Measurements from ENCODE around the gene KIF13A. TPM values are rescaled to one million over a fixed set of nuclear protein-coding genes. Genes with fewer than 3 reads are reported as not detected.

Gene KIF13A
- total and polyA plus RNA-seq, 2 donors (not counting 3 experiments of a cell fraction or from before 2014, with no cell fraction given): 24.9 to 65.8 TPM

GRCh38 chr6:17931227-17931626 is 56.2 kb downstream of the KIF13A start:
- CTCF ChIA-PET: interaction anchor here (1.3 kb wide), 2 partner anchors 34 to 56 kb away, joined by 3 to 4 read pairs; partner anchors contain the start of gene KIF13A

More at GRCh38 chr6:17931227-17931626, 56.2 kb downstream of the KIF13A start:
- no peaks in the 10 kb centered on the region for H3K36me3 ChIP-seq (ENCODE audit: control insufficient read depth in 2 of 2, extremely low read depth in 1 of 2, insufficient read depth in 2 of 2, low read length in 2 of 2)
- H3K9me3 ChIP-seq (replicated peaks; ENCODE audit: control insufficient read depth, insufficient read depth, low read length): no peaks in the 10 kb centered on the region
- H4K20me1 ChIP-seq (replicated peaks; ENCODE audit: control insufficient read depth, extremely low read depth, insufficient read depth, low read length): no peaks in the 10 kb centered on the region
- H3K4me1 ChIP-seq (ENCODE audit: control insufficient read depth, extremely low read depth, insufficient read depth, low read length): peaks cover 50% of the 10 kb centered on the region
- peaks cover 42% of the 10 kb centered on the region for H3K79me2 ChIP-seq (ENCODE audit: control insufficient read depth, insufficient read depth, low read length)
- no peak overlapping the region for H3K4me3 ChIP-seq (replicated peaks in 1 of 3; ENCODE audit: insufficient read depth in 1 of 3, low read depth in 1 of 3, low read length in 3 of 3)
- DNase-seq (ENCODE audit: low read depth, low spot score) (no peak), FAIRE-seq (peak; percentile 38)
- no TSS peak for BruUV-seq (replicated peaks)
- H3K27me3 ChIP-seq (ENCODE audit: control insufficient read depth in 2 of 2, insufficient read depth in 2 of 2, low read length in 2 of 2): no peaks in the 10 kb centered on the region
- peak overlapping the region; percentile 78 for H3K4me2 ChIP-seq (ENCODE audit: insufficient read depth, low read length)
- intact Hi-C loops (cut with micrococcal nuclease) (loop anchor here (2.0 to 5.0 kb wide), 4 partner anchors 66 to 439 kb away; no protein-coding TSS in a partner anchor), dilution Hi-C loops (cut with MboI; ENCODE audit: extremely low pct_ligation_motif_present, low sequenced_read_pairs) (no loop called here)
- TF ChIP-seq CTCF (IDR thresholded peaks at IDR 0.05; ENCODE audit: extremely low read depth in 1 of 2, insufficient read depth in 1 of 2, low read depth in 1 of 2, low read length in 2 of 2): no peak
- TF ChIP-seq POLR2AphosphoS5 (IDR thresholded peaks at IDR 0.05; ENCODE audit: insufficient read depth, low read depth, low read length): no peak
- TF ChIP-seq GATA2 (IDR thresholded peaks at IDR 0.05; ENCODE audit: insufficient read depth, insufficient read length, low read depth, low read length): no peak
- TF ChIP-seq JUN (IDR thresholded peaks at IDR 0.05; ENCODE audit: borderline replicate concordance, insufficient read depth, insufficient read length, low read depth): no peak
- TF ChIP-seq MAX (IDR thresholded peaks at IDR 0.05; ENCODE audit: insufficient read depth, insufficient read length): no peak
- no peak for TF ChIP-seq MYC (IDR thresholded peaks at IDR 0.05; ENCODE audit: low read depth, low read length)
- TF ChIP-seq POLR2A (IDR thresholded peaks at IDR 0.05; ENCODE audit: low read depth, low read length): no peak
- TF ChIP-seq EZH2 (IDR thresholded peaks at IDR 0.05; ENCODE audit: borderline replicate concordance, low read depth, low read length, severe bottlenecking): no peak
- TF ChIP-seq FOS (IDR thresholded peaks at IDR 0.05; ENCODE audit: borderline replicate concordance, insufficient read depth, low read length): no peak
- no peak overlapping the region for H2AFZ ChIP-seq (ENCODE audit: low read depth, low read length)
- H3K9ac ChIP-seq (replicated peaks; ENCODE audit: extremely low read depth, insufficient read depth, low read length): peak overlapping the region; percentile 85
- POLR2A ChIA-PET: interaction anchor here (0.6 kb wide), 1 partner anchor 45 kb away, joined by 10 read pairs; no protein-coding TSS in a partner anchor
- peak overlapping the region; percentile 96 for H3K27ac ChIP-seq (ENCODE audit: insufficient read depth, low read depth, low read length)
- no peaks in the 10 kb centered on the region for H3K9me1 ChIP-seq (replicated peaks; ENCODE audit: control insufficient read depth, extremely low read depth, insufficient read depth, low read length)

Measured in endothelial cell of umbilical vein (primary cell).